8988T (cell line): ENCODE data around the gene CACNG4.
"Not testable (repeated sequence)": the region's sequence is repeated elsewhere in the genome, so short reads cannot be mapped to it uniquely, and the experiment has no call there.

Experiments
- DNase-seq: peaks from one replicate; pipeline ENCODE4 v3.0.0; 2011

Gene CACNG4

GRCh38 chr17:67021196-67021595, 56.7 kb downstream of the CACNG4 start:
- DNase-seq = no peak

DNA sequence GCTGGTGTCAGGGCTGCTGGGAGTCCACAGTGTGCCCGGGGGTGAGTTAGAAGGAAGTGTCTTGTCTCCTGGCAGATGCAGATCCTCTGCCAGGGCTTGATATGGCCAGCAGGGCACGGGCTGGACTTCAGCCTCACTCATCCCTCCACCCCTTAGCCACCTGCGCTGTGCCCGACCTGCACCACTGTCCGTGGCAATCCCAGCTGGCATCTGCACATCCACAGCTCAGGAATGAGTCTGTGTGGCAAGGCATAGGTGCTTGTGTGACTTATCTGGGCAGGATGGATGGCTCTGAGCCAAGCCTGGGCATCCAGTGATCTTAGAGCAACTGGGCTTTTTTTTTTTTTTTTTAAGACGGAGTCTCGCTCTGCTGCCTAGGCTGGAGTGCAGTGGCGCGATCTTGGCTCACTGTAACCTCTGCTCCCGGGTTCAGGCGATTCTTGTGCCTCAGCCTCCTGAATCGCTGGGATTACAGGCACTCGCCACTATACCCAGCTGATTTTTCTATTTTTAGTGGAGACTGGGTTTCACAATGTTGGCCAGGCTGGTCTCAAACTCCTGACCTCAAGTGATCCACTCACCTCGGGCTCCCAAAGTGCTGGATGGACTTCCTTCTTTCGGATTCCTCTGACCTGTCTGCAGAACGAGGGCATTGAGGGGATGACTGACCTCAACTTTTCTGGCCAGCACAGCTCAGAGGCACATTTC, 57.4 kb downstream of the CACNG4 start:
- DNase-seq = no peak

- DNase-seq = no peak
These were observed 57.9 kb downstream of the CACNG4 start for GRCh38 chr17:67022451-67022810.

GRCh38 chr17:67024736-67025135, 60.2 kb downstream of the CACNG4 start:
- no peak for DNase-seq

DNA sequence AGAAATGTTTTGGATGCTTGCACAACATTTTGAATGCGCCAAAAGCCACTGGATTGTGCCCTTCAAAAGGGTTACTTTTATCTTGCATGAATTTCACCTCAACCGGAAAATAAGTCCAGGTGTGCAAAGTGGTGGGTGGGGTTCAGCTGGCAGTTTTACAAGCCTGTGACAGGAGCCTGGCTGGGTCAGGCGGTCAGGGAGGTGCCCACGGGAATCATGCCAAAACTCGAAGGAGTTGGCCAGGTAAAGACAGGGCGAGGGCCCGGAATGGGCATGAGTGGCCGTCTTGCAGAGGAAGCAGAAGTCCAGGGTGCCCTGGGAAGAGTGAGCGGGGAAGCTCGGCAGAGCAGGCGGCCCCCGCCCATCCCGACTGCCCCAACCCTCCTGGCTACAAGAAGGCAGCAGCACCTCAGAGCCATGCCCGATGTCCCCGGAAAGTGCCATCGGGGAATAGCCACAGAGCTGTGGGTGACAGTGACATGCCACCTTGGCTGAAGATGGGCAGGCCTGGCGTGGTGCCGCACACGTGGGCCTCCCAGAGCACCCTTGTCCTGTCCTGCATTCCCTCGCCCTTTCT, 60.8 kb downstream of the CACNG4 start:
- DNase-seq = no peak

DNA sequence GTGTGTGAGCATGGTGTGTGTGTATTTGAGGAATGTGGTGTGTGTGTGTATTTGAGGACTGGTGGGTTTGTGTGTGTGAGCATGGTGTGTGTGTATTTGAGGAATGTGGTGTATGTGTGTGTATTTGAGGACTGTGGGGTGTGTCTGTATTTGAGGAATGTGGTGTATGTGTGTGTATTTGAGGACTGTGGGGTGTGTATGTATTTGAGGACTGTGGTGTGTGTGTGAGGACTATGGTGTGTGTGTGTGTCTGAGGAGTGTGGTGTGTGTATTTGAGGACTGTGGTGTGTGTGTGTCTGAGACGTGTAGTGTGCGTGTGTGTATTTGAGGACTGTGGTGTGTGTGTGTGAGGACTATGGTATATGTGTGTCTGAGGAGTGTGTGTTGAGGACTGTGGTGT, 61.8 kb downstream of the CACNG4 start:
- DNase-seq = no peak

DNA sequence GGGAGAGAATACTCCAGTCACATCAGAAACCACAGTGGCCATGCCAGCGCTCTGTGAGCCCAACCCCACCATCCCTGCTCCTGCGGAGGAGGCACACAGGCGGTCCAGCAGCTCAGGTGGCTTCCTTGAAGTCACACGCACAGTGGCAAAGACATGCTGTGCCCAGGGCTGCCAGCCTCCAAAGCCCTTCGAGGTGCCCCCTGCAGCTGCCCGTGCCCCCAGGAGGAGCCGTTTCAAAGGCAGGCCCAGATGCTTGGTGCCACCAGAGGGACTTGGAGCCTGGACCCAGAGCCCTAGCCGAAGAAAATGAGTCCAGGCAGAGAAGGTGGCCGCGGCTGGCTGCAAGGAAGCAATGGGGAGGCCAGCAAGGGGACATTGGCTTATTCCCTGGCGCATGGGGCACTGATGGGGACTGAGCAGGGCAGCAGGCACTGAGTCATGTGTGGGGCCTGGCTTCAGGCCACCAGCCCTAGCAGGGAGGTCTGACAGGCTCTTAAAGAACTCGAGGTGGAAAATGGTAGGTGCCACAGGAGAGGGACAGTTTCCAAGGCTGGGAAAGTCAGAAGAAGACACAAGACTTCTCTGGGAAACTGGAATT, 62.6 kb downstream of the CACNG4 start:
- no peak for DNase-seq

- no peak for DNase-seq
These were observed 66.1 kb downstream of the CACNG4 start for GRCh38 chr17:67030641-67031040.

DNA sequence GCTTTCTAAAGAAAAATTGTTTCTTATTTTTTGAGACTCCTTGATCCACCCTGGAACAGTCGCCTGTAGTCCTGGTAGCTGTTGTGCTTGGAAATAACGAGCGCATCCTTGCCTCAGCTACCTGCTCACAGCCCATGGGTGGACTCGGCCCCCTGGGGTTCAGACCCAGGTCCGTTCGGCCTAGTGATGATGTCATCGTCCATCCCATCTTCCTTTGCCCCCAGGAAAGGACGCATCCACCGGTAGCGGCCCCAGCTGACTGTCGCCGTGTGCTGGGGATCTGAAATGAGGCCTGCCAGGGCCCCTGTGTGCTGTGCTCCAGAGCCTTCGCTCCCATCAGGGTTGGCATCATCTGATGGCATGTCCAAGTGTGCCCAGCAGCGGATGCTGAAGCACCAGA, 67.9 kb downstream of the CACNG4 start:
- no peak for DNase-seq

DNA sequence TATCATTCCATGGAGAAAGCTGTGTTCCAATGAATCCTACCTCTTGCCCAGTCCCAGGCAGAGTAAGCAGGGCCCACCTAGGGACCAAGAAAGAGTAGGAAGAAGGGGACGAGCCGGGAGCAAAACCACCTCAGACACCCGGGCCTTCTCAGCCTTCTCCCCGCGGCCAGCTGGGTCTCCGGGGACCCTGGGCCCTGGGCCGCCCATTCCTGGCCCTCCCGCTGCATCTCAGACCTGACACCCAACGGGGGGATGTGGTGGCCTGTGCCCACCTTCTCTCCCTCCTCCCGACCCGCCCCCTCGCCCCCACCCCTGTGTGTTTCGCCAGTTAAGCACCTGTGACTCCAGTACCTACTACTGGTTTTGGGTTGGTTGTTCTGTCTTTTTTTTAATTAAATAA, 68.5 kb downstream of the CACNG4 start:
- DNase-seq = no peak

DNA sequence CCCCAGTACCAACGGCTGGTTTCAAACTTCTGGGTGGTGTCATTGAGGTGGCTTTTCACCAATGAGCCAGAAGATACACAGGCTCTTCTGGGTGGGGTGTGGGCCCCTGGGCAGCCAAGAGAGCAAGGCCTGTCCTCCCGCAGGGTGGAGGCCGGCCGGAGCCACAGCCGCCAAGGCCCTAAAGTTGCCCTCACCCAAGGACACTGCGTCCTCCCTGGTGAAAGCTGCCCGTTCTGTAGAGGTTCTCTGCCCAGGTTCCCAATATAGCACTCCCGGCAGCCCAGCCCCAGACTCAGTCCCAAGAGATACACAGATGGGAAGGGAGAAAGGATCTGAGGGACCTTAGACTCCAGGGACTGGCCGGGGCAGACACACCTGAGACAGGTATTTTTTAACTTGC, 69.1 kb downstream of the CACNG4 start:
- no peak for DNase-seq

GRCh38 chr17:67035131-67036083, 70.9 kb downstream of the CACNG4 start:
- DNase-seq = no peak

DNA sequence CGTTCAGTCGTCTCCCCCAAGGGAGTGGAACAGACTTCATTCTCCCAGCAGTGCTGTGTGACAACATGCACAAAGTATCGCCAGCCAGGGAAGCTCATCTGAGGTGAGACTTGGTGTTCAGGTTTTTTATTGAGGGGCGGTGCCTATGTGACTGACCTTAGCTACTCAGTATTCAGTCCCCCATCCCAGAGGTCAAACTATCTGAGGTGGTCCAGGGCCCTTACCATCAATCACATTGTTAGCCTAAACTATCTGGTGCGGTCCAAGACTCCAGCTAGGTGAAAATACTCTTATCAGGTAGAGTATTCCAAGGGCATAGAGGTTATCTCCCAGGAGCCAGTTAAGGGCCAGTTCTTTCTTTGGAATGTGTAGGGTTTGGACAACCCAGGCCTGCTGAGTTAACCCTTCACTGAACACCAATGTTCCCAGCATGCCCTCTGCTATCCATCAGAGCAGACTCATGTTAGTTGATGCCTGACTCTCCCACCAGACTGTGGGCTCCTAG, 74.4 kb downstream of the CACNG4 start:
- no peak for DNase-seq

- DNase-seq = no peak
These were observed 76.1 kb downstream of the CACNG4 start for GRCh38 chr17:67040652-67041051.

DNA sequence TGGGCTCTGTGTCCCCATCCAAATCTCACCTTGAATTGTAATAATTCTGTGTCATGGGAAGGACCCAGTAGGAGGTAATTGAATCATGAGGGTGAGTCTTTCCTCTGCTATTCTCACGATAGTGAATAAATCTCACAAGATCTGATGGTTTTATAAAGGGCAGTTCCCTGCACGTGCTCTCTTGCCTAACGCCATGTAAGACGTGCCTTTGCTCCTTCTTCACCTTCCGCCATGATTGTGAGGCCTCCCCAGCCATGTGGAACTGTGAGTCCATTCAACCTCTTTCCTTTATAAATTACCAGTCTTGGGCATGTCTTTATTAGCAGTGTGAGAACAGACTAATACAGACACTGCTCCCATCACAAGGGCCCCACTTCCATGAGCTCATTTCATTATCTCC, 76.6 kb downstream of the CACNG4 start:
- not testable (repeated sequence) for DNase-seq

GRCh38 chr17:67041531-67041930, 77.0 kb downstream of the CACNG4 start:
- no peak for DNase-seq

- no peak for DNase-seq
These were observed 77.7 kb downstream of the CACNG4 start for GRCh38 chr17:67041941-67042899.

GRCh38 chr17:67043283-67043682, 78.8 kb downstream of the CACNG4 start:
- DNase-seq = no peak

- no peak for DNase-seq
These were observed 79.7 kb downstream of the CACNG4 start, which contains the start of gene CACNG1 for GRCh38 chr17:67044016-67044772. Gene CACNG1, plus strand, starts transcription at chr17:67044554. Its CDS starts 107 bp downstream, at chr17:67044661.

- DNase-seq = no peak
These were observed 80.4 kb downstream of the CACNG4 start for GRCh38 chr17:67044940-67045339.

- no peak for DNase-seq
These were observed 81.9 kb downstream of the CACNG4 start for GRCh38 chr17:67046398-67046797.
